H1 (cell line): ENCODE measurements around the gene CUTA. TPM values are rescaled to one million over a fixed set of nuclear protein-coding genes. Genes with fewer than 3 reads are reported as not detected.

Experiments used
- CTCF ChIA-PET: fragments of 300-600 bp; sonication (Branson Sonifier 250); formaldehyde crosslinking; loops from one replicate; lab custom pipeline; 2021; ENCODE audit not compliant: partially characterized antibody; lab: Charles Lee
- POLR2A ChIA-PET: fragments of 300-600 bp; sonication (Branson Sonifier 250); formaldehyde crosslinking; loops from one replicate; lab custom pipeline; 2021; ENCODE audit warnings: inconsistent platforms; ENCODE audit not compliant: partially characterized antibody; lab: Charles Lee
- DNase-seq, 2 experiments: peaks; one replicate each; pipeline versions ENCODE4 v3.0.0 to v3.0.0-alpha.2; 2010 to 2022; ENCODE audit warnings: low spot score in 2 of 2, low read depth in 1 of 2, mixed read lengths in 1 of 2
- FAIRE-seq: peaks from 2 replicates; lab custom pipeline; 2011; peaks lifted over from hg19 to GRCh38; lab: Jason Lieb, UNC
- H2AFZ ChIP-seq: 2 replicates; pipeline ENCODE4 v1.8.1; 2012; ENCODE audit warnings: low read length, inconsistent platforms
- H2AK5ac ChIP-seq: 2 replicates; pipeline ENCODE4 v1.6.1; 2013; ENCODE audit warnings: low read depth, low read length
- H2BK120ac ChIP-seq: replicated peaks from 2 replicates; pipeline ENCODE3; 2013; ENCODE audit warnings: low read depth, low read length, inconsistent platforms
- H2BK12ac ChIP-seq: 2 replicates; pipeline ENCODE4 v1.6.1; 2013; ENCODE audit warnings: low read depth, low read length
- H2BK15ac ChIP-seq: 2 replicates; pipeline ENCODE4 v1.6.1; 2013; ENCODE audit warnings: low read length
- H2BK20ac ChIP-seq: 2 replicates; pipeline ENCODE4 v1.6.1; 2013; ENCODE audit warnings: low read length
- H2BK5ac ChIP-seq: 2 replicates; pipeline ENCODE4 v1.6.1; 2013; ENCODE audit warnings: low read depth, low read length
- H3K14ac ChIP-seq: 2 replicates; pipeline ENCODE4 v1.6.1; 2013; ENCODE audit warnings: inconsistent platforms; ENCODE audit not compliant: insufficient read length
- H3K18ac ChIP-seq: 2 replicates; pipeline ENCODE4 v1.6.1; 2013; ENCODE audit warnings: low read length; ENCODE audit errors: extremely low read depth
- H3K23ac ChIP-seq: 2 replicates; pipeline ENCODE4 v1.6.1; 2013; ENCODE audit warnings: inconsistent platforms; ENCODE audit not compliant: insufficient read length
- H3K23me2 ChIP-seq: 2 replicates; pipeline ENCODE4 v1.6.1; 2013; ENCODE audit warnings: low read depth, low read length
- H3K27ac ChIP-seq: 2 replicates; pipeline ENCODE4 v1.6.1; 2011; ENCODE audit warnings: low read depth, low read length, inconsistent platforms
- H3K27me3 ChIP-seq, 4 experiments: replicated peaks in 1 of 4; 1 replicate in 1 of 4; 2 replicates in 3 of 4; pipeline versions ENCODE4 v1.6.1 to v1.8.1; 2011 to 2013; ENCODE audit warnings: low read length in 3 of 4, mild to moderate bottlenecking in 3 of 4, inconsistent platforms in 2 of 4, mixed read lengths in 2 of 4, moderate library complexity in 1 of 4; ENCODE audit not compliant: control insufficient read depth in 3 of 4, insufficient read depth in 3 of 4; ENCODE audit errors: extremely low read depth in 1 of 4
- H3K36me3 ChIP-seq, 4 experiments: 2 replicates each; pipeline versions ENCODE4 v1.6.1 to v1.8.1; 2011 to 2013; ENCODE audit warnings: mild to moderate bottlenecking in 4 of 4, low read length in 3 of 4, moderate library complexity in 2 of 4, control low read depth in 1 of 4, inconsistent platforms in 1 of 4; ENCODE audit not compliant: insufficient read depth in 4 of 4, control insufficient read depth in 2 of 4
- H3K4ac ChIP-seq: replicated peaks from 2 replicates; pipeline ENCODE3; 2013; ENCODE audit warnings: low read length, low read depth, mixed read lengths, inconsistent platforms; ENCODE audit not compliant: insufficient read length
- H3K4me1 ChIP-seq, 4 experiments: replicated peaks in 1 of 4; 1 replicate in 1 of 4; 2 replicates in 3 of 4; pipeline versions ENCODE4 v1.6.1 to v1.8.1; 2011 to 2013; ENCODE audit warnings: low read length in 3 of 4, inconsistent platforms in 2 of 4, mixed read lengths in 1 of 4; ENCODE audit not compliant: insufficient read depth in 4 of 4, control insufficient read depth in 3 of 4
- H3K4me2 ChIP-seq, 2 experiments: 2 replicates each; pipeline versions ENCODE4 v1.6.1 to v1.8.1; 2011 to 2013; ENCODE audit warnings: low read depth in 2 of 2, low read length in 2 of 2, control low read depth in 1 of 2, inconsistent platforms in 1 of 2, mild to moderate bottlenecking in 1 of 2; ENCODE audit not compliant: insufficient read depth in 1 of 2
- H3K4me3 ChIP-seq, 4 experiments: fragments of 200-600, 300-600 bp in 1 of 4; sonication (generic), shearing (Covaris generic), sonication (Bioruptor Twin) in 1 of 4; 2 replicates each; pipeline versions ENCODE4 v1.5.1 to v1.8.1; 2011 to 2016; ENCODE audit warnings: low read length in 4 of 4, low read depth in 3 of 4, control low read depth in 2 of 4, inconsistent platforms in 2 of 4, mild to moderate bottlenecking in 2 of 4, mixed read lengths in 1 of 4, moderate library complexity in 1 of 4; ENCODE audit not compliant: insufficient read depth in 2 of 4; ENCODE audit errors: extremely low read depth in 1 of 4
- H3K56ac ChIP-seq: replicated peaks from 2 replicates; pipeline ENCODE3; 2013; ENCODE audit warnings: low read depth, mild to moderate bottlenecking, mixed read lengths, low read length, inconsistent platforms; ENCODE audit not compliant: insufficient read length
- H3K79me1 ChIP-seq: 2 replicates; pipeline ENCODE4 v1.6.1; 2013; ENCODE audit warnings: low read depth, low read length, control low read depth
- H3K79me2 ChIP-seq, 2 experiments: 2 replicates each; pipeline versions ENCODE4 v1.6.1 to v1.8.1; 2012 to 2013; ENCODE audit warnings: low read length in 2 of 2, mild to moderate bottlenecking in 2 of 2, inconsistent platforms in 1 of 2; ENCODE audit not compliant: insufficient read depth in 2 of 2, control insufficient read depth in 1 of 2
- H3K9ac ChIP-seq, 4 experiments: replicated peaks in 1 of 4; 1 replicate in 1 of 4; 2 replicates in 3 of 4; pipeline versions ENCODE4 v1.6.1 to v1.8.1; 2011 to 2013; ENCODE audit warnings: low read depth in 3 of 4, low read length in 3 of 4, control low read depth in 2 of 4, mild to moderate bottlenecking in 2 of 4, moderate library complexity in 2 of 4, inconsistent platforms in 1 of 4; ENCODE audit errors: extremely low read depth in 1 of 4
- H3K9me3 ChIP-seq, 2 experiments: 2 replicates each; pipeline versions ENCODE4 v1.6.1 to v1.8.1; 2012 to 2013; ENCODE audit warnings: mild to moderate bottlenecking in 2 of 2, moderate library complexity in 2 of 2, control low read depth in 1 of 2, inconsistent platforms in 1 of 2, low read depth in 1 of 2, low read length in 1 of 2, mixed read lengths in 1 of 2; ENCODE audit not compliant: insufficient read depth in 2 of 2
- H4K20me1 ChIP-seq, 2 experiments: replicated peaks in 1 of 2; 2 replicates each; pipeline versions ENCODE3 to v1.8.1; 2011 to 2013; ENCODE audit warnings: inconsistent platforms in 2 of 2, low read length in 2 of 2, mild to moderate bottlenecking in 1 of 2; ENCODE audit not compliant: insufficient read depth in 2 of 2, control insufficient read depth in 1 of 2
- H4K5ac ChIP-seq: 2 replicates; pipeline ENCODE4 v1.6.1; 2013; ENCODE audit warnings: low read length, low read depth, mixed read lengths, inconsistent platforms; ENCODE audit not compliant: insufficient read length
- H4K8ac ChIP-seq: 2 replicates; pipeline ENCODE4 v1.8.0; 2013; ENCODE audit warnings: mild to moderate bottlenecking, moderate library complexity, low read length, inconsistent platforms; ENCODE audit not compliant: insufficient read depth; ENCODE audit errors: extremely low read depth
- H4K91ac ChIP-seq: replicated peaks from 2 replicates; pipeline ENCODE3; 2013; ENCODE audit warnings: low read length, mixed read lengths, inconsistent platforms; ENCODE audit not compliant: insufficient read length
- ASH2L ChIP-seq: fragments of 200-600, 300-600 bp; sonication (generic); IDR thresholded peaks from one replicate; pipeline ENCODE4 v1.7.1; 2017; ENCODE audit warnings: low read length
- CHD1 ChIP-seq: IDR thresholded peaks from 2 replicates; pipeline ENCODE4 v1.6.1; 2012; ENCODE audit warnings: low read depth, low read length, improper control_type of control experiment
- CTBP2 ChIP-seq: IDR thresholded peaks from 2 replicates; pipeline ENCODE4 v1.7.0; 2011; ENCODE audit warnings: borderline replicate concordance, mild to moderate bottlenecking, moderate library complexity, mixed read lengths, low read length; ENCODE audit not compliant: insufficient read depth, insufficient read length
- MAFK ChIP-seq: IDR thresholded peaks from 2 replicates; pipeline ENCODE4 v1.6.1; 2012; ENCODE audit warnings: low read depth, mild to moderate bottlenecking, improper control_type of control experiment, low read length
- SP1 ChIP-seq: IDR thresholded peaks from 2 replicates; pipeline ENCODE4 v1.6.1; 2011; ENCODE audit warnings: low read depth, low read length
- WGBS, 2 experiments: shearing (Covaris generic) in 1 of 2; methylation state at CpG; one replicate each; pipeline versions ENCODE4 v1.1.6 to v1.1.7; 2013 to 2015; ENCODE audit warnings: low lambda C conversion rate in 2 of 2, mixed read lengths in 2 of 2, inconsistent platforms in 1 of 2, low coverage in 1 of 2, missing lambda C conversion rate in 1 of 2; ENCODE audit not compliant: insufficient replicate concordance in 2 of 2, insufficient coverage in 1 of 2, insufficient read length in 1 of 2; ENCODE audit errors: extremely low coverage in 1 of 2, missing lambda C conversion rate in 1 of 2; 5-methylcytosine and 5-hydroxymethylcytosine counted together
- polyA plus RNA-seq, 7 experiments: library from polyadenylated mRNA; depleted of rRNA in 3 of 7; stranded (reverse) in 5 of 7; unstranded in 2 of 7; fragments of >200 nt in 5 of 7; fragments of 200-250 nt in 2 of 7; gene quantifications; 1 replicate in 5 of 7; 2 replicates in 1 of 7; 4 replicates in 1 of 7; pipeline versions ENCODE4 v1.2.1 to v1.2.3, GENCODE V29; 2011 to 2013; ENCODE audit warnings: missing spikeins in 2 of 7, mixed read lengths in 2 of 7
- total RNA-seq: library from RNA; stranded (reverse); fragmentation: NEBNext Ultra II Directional; extraction: Animal tissue kit (Norgen Biotek cat#: 25700); gene quantifications from 2 replicates; pipeline ENCODE4 v1.2.1, GENCODE V29; 2021

CUTA gene
- total and polyA plus RNA-seq, 2 of the 8 experiments (the other 6 are each of a cell fraction or from before 2014, with no cell fraction given): 297 to 460 TPM

- Histone ChIP-seq H3K9ac (no peak overlapping the region), H4K91ac (no peak overlapping the region), H3K4me3 (peak overlapping the region in 3 of 4 experiments; percentile 11 to 99 (median 68); a peak in 4 of 8 replicates), H2AFZ (no peak overlapping the region), H3K4me2 (peak overlapping the region; percentile 49 to 89), H3K79me1 (peaks cover 2% of the 10 kb centered on the region; the same call in 1 of the 2 replicates), H3K4ac (no peak overlapping the region), H2BK15ac (no peak overlapping the region), H4K8ac (no peak overlapping the region), H3K23me2 (peaks cover 30% of the 10 kb centered on the region), H3K36me3 (peaks cover 0 to 13% (median 10%) of the 10 kb centered on the region in 4 experiments; a peak in 5 of 8 replicates), H2BK12ac (no peak overlapping the region), H2AK5ac (no peak overlapping the region), H3K18ac (no peak overlapping the region), H3K27me3 (no peaks in the 10 kb centered on the region), H3K79me2 (peaks cover 19 to 52% of the 10 kb centered on the region in 2 experiments), H3K9me3 (no peaks in the 10 kb centered on the region), H2BK20ac (no peak overlapping the region), H4K20me1 (peaks cover 0 to 6% of the 10 kb centered on the region in 2 experiments), H3K23ac (no peak overlapping the region), H3K56ac (no peak overlapping the region), H3K4me1 (peaks cover 8 to 32% (median 12%) of the 10 kb centered on the region in 4 experiments; a peak in 6 of 7 replicates), H3K14ac (no peak overlapping the region), H4K5ac (no peak overlapping the region), H3K27ac (no peak overlapping the region), H2BK5ac (no peak overlapping the region), H2BK120ac (no peak overlapping the region)
- FAIRE-seq: no peak
- 89% methylated on average over 2 of the region's 2 CpGs; no CpG with 5 or more reads in 1 of the 2 experiments for WGBS, 2 experiments
- ChIA-PET POLR2A (no interaction called here), CTCF (no interaction called here)
- no peak for DNase-seq
- TF ChIP-seq CHD1 (no peak), MAFK (no peak), ASH2L (no peak), CTBP2 (no peak), SP1 (no peak)
Measured at GRCh38 chr6:33421344-33421643, 3.4 kb upstream of the CUTA start.
